ENCODE measurements around the gene ESRRG.

GRCh38 chr1:216458812-216459211 is 264.4 kb downstream of the ESRRG start:
- no peak for TF ChIP-seq POLR2A (IDR thresholded peaks at IDR 0.05; ENCODE audit: low read length)
- TF ChIP-seq GATA1 (IDR thresholded peaks at IDR 0.05; ENCODE audit: low read depth, low read length), result no peak
